GM18499 (cell line): Measurements from ENCODE around the gene MRPL27.
"Not testable (repeated sequence)": the region's sequence is repeated elsewhere in the genome, so short reads cannot be mapped to it uniquely, and the experiment has no call there.

Source experiments
- ATAC-seq: cut with Tn5 transposase; IDR thresholded peaks from one replicate; pipeline ENCODE4 v1.9.1; 2021; ENCODE audit warnings: moderate number of reproducible peaks; ENCODE audit not compliant: insufficient read depth, unreplicated experiment

MRPL27 gene

GRCh38 chr17:50347117-50347893 lies 25.7 kb downstream of the MRPL27 start:
- no peak for ATAC-seq

- ATAC-seq, result no peak
Measured at GRCh38 chr17:50346313-50347116, 26.5 kb downstream of the MRPL27 start.

- ATAC-seq, result no peak
Measured at GRCh38 chr17:50345432-50346312, 27.3 kb downstream of the MRPL27 start, which contains the start of gene XYLT2. Gene XYLT2, plus strand, starts transcription at chr17:50346126. Its CDS starts 15 bp downstream, at chr17:50346141.

- ATAC-seq, result no peak
Measured at GRCh38 chr17:50344731-50345365, 28.1 kb downstream of the MRPL27 start.

- ATAC-seq, result no peak
Measured at GRCh38 chr17:50339381-50339780, 33.6 kb downstream of the MRPL27 start.

- ATAC-seq, result no peak
Measured at GRCh38 chr17:50338645-50339044, 34.3 kb downstream of the MRPL27 start.

GRCh38 chr17:50337956-50338355 lies 35.0 kb downstream of the MRPL27 start:
- no peak for ATAC-seq

- ATAC-seq, result not testable (repeated sequence)
Measured at GRCh38 chr17:50333291-50334057, 39.5 kb downstream of the MRPL27 start.

GRCh38 chr17:50332196-50332595 lies 40.8 kb downstream of the MRPL27 start:
- ATAC-seq, result no peak

GRCh38 chr17:50331085-50331791 lies 41.7 kb downstream of the MRPL27 start:
- no peak for ATAC-seq

GRCh38 chr17:50330151-50330775 lies 42.7 kb downstream of the MRPL27 start:
- ATAC-seq, result no peak

GRCh38 chr17:50329716-50330115 lies 43.3 kb downstream of the MRPL27 start:
- no peak for ATAC-seq

- no peak for ATAC-seq
Measured at GRCh38 chr17:50328363-50329325, 44.3 kb downstream of the MRPL27 start.

- ATAC-seq, result no peak
Measured at GRCh38 chr17:50326831-50327364, 46.1 kb downstream of the MRPL27 start.

GRCh38 chr17:50325906-50326305 lies 47.1 kb downstream of the MRPL27 start:
- no peak for ATAC-seq

GRCh38 chr17:50323060-50323459 lies 49.9 kb downstream of the MRPL27 start:
- no peak for ATAC-seq

GRCh38 chr17:50322271-50322670 lies 50.7 kb downstream of the MRPL27 start:
- no peak for ATAC-seq
